ENCODE results near the gene EXPH5. TPM values are rescaled to one million over a fixed set of nuclear protein-coding genes. Genes with fewer than 3 reads are reported as not detected.

Gene EXPH5
- total RNA-seq, 1 experiment from 2014 or later = 18.3 TPM

- Histone ChIP-seq H3K27me3 (ENCODE audit: insufficient read depth, low read length) (no peaks in the 10 kb centered on the region), H3K4me1 (ENCODE audit: control insufficient read depth in 1 of 2, insufficient read depth in 2 of 2, low read length in 2 of 2) (peaks cover 0 to 11% of the 10 kb centered on the region in 2 experiments; a peak in 1 of 4 replicates), H2AFZ (ENCODE audit: low read depth, low read length, poor library complexity, severe bottlenecking) (no peak overlapping the region), H3K27ac (ENCODE audit: low read depth, low read length) (no peak overlapping the region), H3K36me3 (ENCODE audit: control insufficient read depth in 1 of 2, insufficient read depth in 2 of 2, low read length in 2 of 2) (no peaks in the 10 kb centered on the region), H3K4me3 (replicated peaks in 1 of 2; ENCODE audit: low read depth in 1 of 2, low read length in 2 of 2) (no peak overlapping the region), H4K20me1 (ENCODE audit: insufficient read depth) (no peaks in the 10 kb centered on the region), H3K9me2 (ENCODE audit: insufficient read depth) (no peaks in the 10 kb centered on the region), H3K79me2 (ENCODE audit: insufficient read depth, low read length) (no peaks in the 10 kb centered on the region), H3K4me2 (ENCODE audit: low read length) (no peak overlapping the region), H3K9me3 (ENCODE audit: control insufficient read depth in 1 of 2, insufficient read depth in 1 of 2, low read depth in 1 of 2, low read length in 2 of 2) (peaks cover 0 to 14% of the 10 kb centered on the region in 2 experiments; a peak in 2 of 4 replicates), H3K9ac (ENCODE audit: low read length) (no peak overlapping the region)
- CTCF ChIA-PET = no interaction called here
- ATAC-seq (no peak), DNase-seq (ENCODE audit: low read depth, low spot score) (no peak)
- no peak for TF ChIP-seq POLR2A (IDR thresholded peaks at IDR 0.05; ENCODE audit: borderline replicate concordance, extremely low read depth, insufficient read depth, insufficient read length)
- POLR2A ChIA-PET = no interaction called here
- intact Hi-C loops (cut with micrococcal nuclease) = no loop called here
- BruUV-seq (replicated peaks) = no TSS peak
- RAD21 ChIA-PET (ENCODE audit: low non-redundant PET in 1 of 2, low total read pairs in 2 of 2, uncharacterized antibody in 2 of 2, unreplicated experiment in 2 of 2) = no interaction called here
Measured at GRCh38 chr11:108624196-108624925, 30.8 kb upstream of the EXPH5 start.

- Histone ChIP-seq H3K79me2 (ENCODE audit: insufficient read depth, low read length) (no peaks in the 10 kb centered on the region), H3K27ac (ENCODE audit: low read depth, low read length) (no peak overlapping the region), H4K20me1 (ENCODE audit: insufficient read depth) (no peaks in the 10 kb centered on the region), H3K9me2 (ENCODE audit: insufficient read depth) (no peaks in the 10 kb centered on the region), H3K27me3 (ENCODE audit: insufficient read depth, low read length) (no peaks in the 10 kb centered on the region), H3K4me3 (replicated peaks in 1 of 2; ENCODE audit: low read depth in 1 of 2, low read length in 2 of 2) (no peak overlapping the region), H3K9ac (ENCODE audit: low read length) (no peak overlapping the region), H3K4me2 (ENCODE audit: low read length) (no peak overlapping the region), H3K36me3 (ENCODE audit: control insufficient read depth in 1 of 2, insufficient read depth in 2 of 2, low read length in 2 of 2) (no peaks in the 10 kb centered on the region), H3K4me1 (ENCODE audit: control insufficient read depth in 1 of 2, insufficient read depth in 2 of 2, low read length in 2 of 2) (peaks cover 4 to 24% of the 10 kb centered on the region in 2 experiments), H3K9me3 (ENCODE audit: control insufficient read depth in 1 of 2, insufficient read depth in 1 of 2, low read depth in 1 of 2, low read length in 2 of 2) (no peaks in the 10 kb centered on the region), H2AFZ (ENCODE audit: low read depth, low read length, poor library complexity, severe bottlenecking) (no peak overlapping the region)
- BruUV-seq (replicated peaks) = no TSS peak
- ChIA-PET CTCF (no interaction called here), POLR2A (no interaction called here), RAD21 (ENCODE audit: low non-redundant PET in 1 of 2, low total read pairs in 2 of 2, uncharacterized antibody in 2 of 2, unreplicated experiment in 2 of 2) (no interaction called here)
- intact Hi-C loops (cut with micrococcal nuclease) = no loop called here
- no peak for DNase-seq (ENCODE audit: low read depth, low spot score)
- ATAC-seq = no peak
- no peak for TF ChIP-seq REST (IDR thresholded peaks at IDR 0.05; ENCODE audit: low read depth)
- no peak for TF ChIP-seq EGR1 (IDR thresholded peaks at IDR 0.05; ENCODE audit: low read depth)
- TF ChIP-seq EZH2phosphoT487 (IDR thresholded peaks at IDR 0.05; ENCODE audit: borderline replicate concordance) = no peak
- no peak for TF ChIP-seq POLR2AphosphoS5 (IDR thresholded peaks at IDR 0.05; ENCODE audit: low read depth, low read length)
- TF ChIP-seq FOSL1 (IDR thresholded peaks at IDR 0.05; ENCODE audit: low read depth) = no peak
- no peak for TF ChIP-seq POLR2A (IDR thresholded peaks at IDR 0.05; ENCODE audit: borderline replicate concordance, extremely low read depth, insufficient read depth, insufficient read length)
- TF ChIP-seq ZBTB33 (IDR thresholded peaks at IDR 0.05; ENCODE audit: extremely low read depth, insufficient replicate concordance, low read length) = no peak
- TF ChIP-seq CBX3 (IDR thresholded peaks at IDR 0.05; ENCODE audit: low read depth) = no peak
- no peak for TF ChIP-seq CTCF (IDR thresholded peaks at IDR 0.05 in 2 of 3, conservative IDR thresholded peaks at IDR 0.05 in 1 of 3; ENCODE audit: borderline replicate concordance in 1 of 3, insufficient read depth in 1 of 3, low read depth in 2 of 3, low read length in 2 of 3)
- no peak for TF ChIP-seq JUND (IDR thresholded peaks at IDR 0.05)
- TF ChIP-seq SRF (IDR thresholded peaks at IDR 0.05; ENCODE audit: low read depth) = no peak
- TF ChIP-seq ZNF274 (IDR thresholded peaks at IDR 0.05; ENCODE audit: low read depth, low read length) = no peak
Measured at GRCh38 chr11:108622341-108622740, 28.8 kb upstream of the EXPH5 start.

All from HCT116 (cell line).